GM18870 (cell line): Measurements from ENCODE around the gene ADAM12.
"Not testable (repeated sequence)": the region's sequence is repeated elsewhere in the genome, so short reads cannot be mapped to it uniquely, and the experiment has no call there.

Experiments
- ATAC-seq: cut with Tn5 transposase; IDR thresholded peaks from one replicate; pipeline ENCODE4 v1.9.1; 2021; ENCODE audit warnings: moderate library complexity; ENCODE audit not compliant: unreplicated experiment

The ADAM12 gene

GRCh38 chr10:126268013-126268920, 120.0 kb downstream of the ADAM12 start:
- no peak for ATAC-seq

GRCh38 chr10:126264102-126265018, 123.9 kb downstream of the ADAM12 start:
- no peak for ATAC-seq

DNA sequence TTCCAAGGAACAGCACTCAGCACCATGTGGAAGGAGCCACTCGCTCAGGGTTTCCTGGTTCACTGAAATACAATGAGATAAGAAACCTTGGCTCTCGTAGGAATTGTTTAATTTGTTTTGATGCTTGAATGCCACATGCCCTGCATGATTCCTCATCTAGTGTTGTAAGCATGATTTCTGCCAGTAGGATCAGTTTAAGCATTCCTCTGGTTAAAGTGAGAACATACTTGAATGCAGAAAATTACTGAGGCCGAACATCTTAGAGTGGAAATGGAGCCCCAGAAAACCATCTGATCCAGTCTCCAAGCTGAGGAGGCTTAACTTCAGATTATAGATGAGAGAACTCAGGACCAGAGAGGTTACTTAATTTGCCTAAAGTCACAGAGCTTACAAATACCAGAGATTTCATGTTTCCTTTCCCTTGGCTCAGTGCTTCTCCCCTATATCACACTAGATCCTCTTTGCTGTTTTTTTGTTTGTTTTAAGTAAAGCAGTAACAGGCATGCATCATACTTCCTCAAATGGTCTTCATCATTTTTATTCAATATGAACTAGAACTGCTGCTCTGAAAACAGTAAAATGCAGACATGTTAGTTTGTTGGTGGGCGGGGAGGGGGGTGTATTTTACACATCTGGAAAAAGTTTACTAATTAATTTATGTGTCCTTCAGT, 125.1 kb downstream of the ADAM12 start:
- no peak for ATAC-seq

DNA sequence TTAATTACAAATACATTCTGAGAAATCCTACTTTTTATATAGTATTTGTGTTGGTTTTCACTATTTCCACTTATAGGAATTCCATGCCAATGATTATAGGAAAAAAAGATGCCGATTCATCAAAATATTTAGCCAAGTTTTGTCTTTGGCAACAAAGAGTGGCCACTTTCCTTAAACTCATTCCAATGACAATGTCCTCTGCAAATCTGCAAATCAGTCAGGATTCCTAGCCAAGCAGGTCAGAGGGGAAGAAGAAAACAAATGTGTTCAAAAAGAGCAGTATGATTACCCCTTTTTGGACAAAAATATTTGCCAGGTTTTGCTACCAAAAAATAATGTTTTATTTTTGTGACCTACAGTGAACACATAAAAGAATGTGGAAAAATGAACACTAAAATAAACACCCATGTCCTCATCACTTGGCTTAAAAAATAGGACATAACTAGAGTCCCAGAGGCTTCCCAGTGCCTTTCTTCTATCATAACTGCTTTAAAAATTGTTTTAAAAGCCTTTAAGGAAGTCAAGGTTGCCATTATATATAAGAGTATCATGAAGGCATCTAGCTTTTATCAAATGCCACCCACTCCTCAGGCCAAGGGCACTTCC, 125.9 kb downstream of the ADAM12 start:
- no peak for ATAC-seq

- ATAC-seq = no peak
Measured at GRCh38 chr10:126259760-126260479, 128.4 kb downstream of the ADAM12 start.

DNA sequence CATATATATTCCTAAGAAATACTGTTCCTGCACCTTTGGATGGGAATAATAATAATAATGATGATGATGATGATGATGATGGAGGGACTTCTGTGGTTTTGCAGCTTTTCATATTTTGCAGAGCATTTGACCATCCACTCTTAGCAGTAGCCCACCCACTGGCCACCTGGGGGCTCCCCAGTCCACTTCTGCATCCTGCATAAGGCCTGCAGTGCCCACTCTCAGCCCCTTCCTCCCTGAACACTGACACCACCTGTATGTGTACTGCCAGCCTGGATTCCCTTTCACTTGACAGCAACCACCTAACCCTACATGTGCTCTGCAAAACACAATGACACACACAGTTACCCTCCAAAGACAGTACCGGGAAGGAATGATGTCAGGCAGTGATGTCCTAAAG, 131.4 kb downstream of the ADAM12 start:
- ATAC-seq = no peak

GRCh38 chr10:126255313-126255712, 133.0 kb downstream of the ADAM12 start:
- ATAC-seq = no peak

- no peak for ATAC-seq
Measured at GRCh38 chr10:126253611-126253998, 134.7 kb downstream of the ADAM12 start.

GRCh38 chr10:126252884-126253610, 135.2 kb downstream of the ADAM12 start:
- ATAC-seq = no peak

DNA sequence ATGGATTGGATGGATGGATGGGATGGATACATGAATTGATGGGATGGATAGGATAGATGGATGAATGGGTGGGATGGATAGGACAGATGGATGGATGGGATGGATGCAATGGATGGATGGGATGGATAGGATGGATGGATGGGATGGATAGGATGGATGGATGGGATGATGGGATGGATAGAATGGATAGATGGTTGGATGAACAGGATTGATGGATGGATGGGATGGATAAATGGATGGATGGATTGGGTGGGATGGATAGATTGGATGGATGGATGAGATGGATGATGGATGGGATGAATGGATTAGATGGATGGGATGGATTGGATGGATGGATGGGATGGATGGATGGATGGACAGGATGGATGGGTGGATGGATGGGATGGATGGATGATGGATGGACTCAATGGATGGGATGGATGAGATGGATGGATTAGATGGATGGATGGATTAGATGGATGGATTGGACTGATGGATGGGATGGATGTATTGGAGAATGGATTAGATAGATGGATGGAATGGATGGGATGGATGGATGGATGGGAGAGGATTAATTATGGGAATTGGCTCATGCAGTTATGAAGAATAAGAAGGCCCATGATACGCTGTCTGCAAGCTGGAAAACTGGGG, 136.4 kb downstream of the ADAM12 start:
- ATAC-seq = no peak

GRCh38 chr10:126250527-126251310, 137.6 kb downstream of the ADAM12 start:
- ATAC-seq = no peak

DNA sequence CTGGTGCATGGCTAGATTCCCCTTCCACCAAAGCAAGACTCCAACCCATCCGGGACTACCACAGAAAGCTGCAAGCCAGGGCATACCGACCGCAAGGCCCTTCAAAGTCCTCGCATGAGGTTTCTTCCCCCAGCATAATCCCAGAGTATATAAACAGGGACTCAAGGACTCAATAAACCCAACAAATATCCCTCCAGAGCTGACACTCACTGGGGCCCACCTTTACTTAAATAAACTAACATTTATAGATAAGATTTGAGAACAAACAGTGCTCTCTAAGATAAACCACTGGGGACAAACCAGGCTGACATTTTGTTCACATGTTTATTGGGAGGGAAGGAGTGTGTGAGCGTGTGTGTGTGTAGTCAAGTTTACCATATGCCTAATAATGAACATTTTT, 138.2 kb downstream of the ADAM12 start:
- ATAC-seq = no peak

GRCh38 chr10:126247446-126247975, 140.8 kb downstream of the ADAM12 start:
- ATAC-seq = no peak

- not testable (repeated sequence) for ATAC-seq
Measured at GRCh38 chr10:126246396-126246795, 141.9 kb downstream of the ADAM12 start.

- ATAC-seq = no peak
Measured at GRCh38 chr10:126245501-126245900, 142.8 kb downstream of the ADAM12 start.

DNA sequence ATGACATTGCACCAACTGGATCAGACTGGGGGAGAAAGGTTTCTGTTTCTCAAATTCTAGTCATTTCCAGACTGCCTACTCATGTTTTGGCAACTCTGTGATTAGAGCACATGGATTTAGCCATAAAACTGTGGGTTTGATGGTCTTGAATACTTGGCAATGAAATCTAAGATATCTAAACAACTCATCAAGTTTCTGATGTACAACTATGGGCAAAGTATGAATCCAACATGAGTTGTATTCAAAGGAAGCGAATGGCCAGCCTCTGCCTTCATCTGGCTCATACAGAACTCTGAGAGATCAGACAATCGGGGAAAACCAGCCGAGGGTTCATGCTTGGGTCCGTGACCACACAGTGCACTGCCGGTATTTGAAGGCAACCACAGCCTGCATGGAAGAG, 144.3 kb downstream of the ADAM12 start:
- no peak for ATAC-seq

DNA sequence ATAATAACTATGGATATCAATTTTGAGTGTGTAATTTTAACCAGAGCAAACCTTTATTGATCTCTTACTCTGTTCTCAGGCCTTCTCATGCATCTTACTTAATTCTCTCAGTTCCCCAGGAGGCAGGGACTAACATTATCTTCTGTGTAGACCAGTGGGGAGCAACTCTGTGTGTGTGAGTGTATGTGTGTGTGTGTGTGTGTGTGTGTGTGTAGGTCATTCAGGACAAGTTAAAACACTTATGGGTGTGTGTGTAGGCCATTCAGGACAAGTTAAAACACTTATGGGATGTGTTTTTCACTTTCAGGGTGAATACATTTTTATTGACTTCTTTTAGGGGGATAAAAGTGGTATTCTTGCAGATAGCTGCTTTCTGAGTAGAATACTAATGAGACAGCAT, 145.0 kb downstream of the ADAM12 start:
- no peak for ATAC-seq
